H1 (cell line): ENCODE measurements around the gene PEPD. TPM values are rescaled to one million over a fixed set of nuclear protein-coding genes. Genes with fewer than 3 reads are reported as not detected.
A peak's percentile ranks its signal among the peaks of the same experiment; 100 is the strongest.

ENCODE experiments used
- CTCF ChIA-PET: fragments of 300-600 bp; sonication (Branson Sonifier 250); formaldehyde crosslinking; loops from one replicate; lab custom pipeline; 2021; ENCODE audit not compliant: partially characterized antibody; lab: Charles Lee
- POLR2A ChIA-PET: fragments of 300-600 bp; sonication (Branson Sonifier 250); formaldehyde crosslinking; loops from one replicate; lab custom pipeline; 2021; ENCODE audit warnings: inconsistent platforms; ENCODE audit not compliant: partially characterized antibody; lab: Charles Lee
- DNase-seq, 2 experiments: peaks; one replicate each; pipeline versions ENCODE4 v3.0.0 to v3.0.0-alpha.2; 2010 to 2022; ENCODE audit warnings: low spot score in 2 of 2, low read depth in 1 of 2, mixed read lengths in 1 of 2
- FAIRE-seq: peaks from 2 replicates; lab custom pipeline; 2011; peaks lifted over from hg19 to GRCh38; lab: Jason Lieb, UNC
- H2AFZ ChIP-seq: 2 replicates; pipeline ENCODE4 v1.8.1; 2012; ENCODE audit warnings: low read length, inconsistent platforms
- H2AK5ac ChIP-seq: 2 replicates; pipeline ENCODE4 v1.6.1; 2013; ENCODE audit warnings: low read depth, low read length
- H2BK120ac ChIP-seq: replicated peaks from 2 replicates; pipeline ENCODE3; 2013; ENCODE audit warnings: low read depth, low read length, inconsistent platforms
- H2BK12ac ChIP-seq: 2 replicates; pipeline ENCODE4 v1.6.1; 2013; ENCODE audit warnings: low read depth, low read length
- H2BK15ac ChIP-seq: 2 replicates; pipeline ENCODE4 v1.6.1; 2013; ENCODE audit warnings: low read length
- H2BK20ac ChIP-seq: 2 replicates; pipeline ENCODE4 v1.6.1; 2013; ENCODE audit warnings: low read length
- H2BK5ac ChIP-seq: 2 replicates; pipeline ENCODE4 v1.6.1; 2013; ENCODE audit warnings: low read depth, low read length
- H3K14ac ChIP-seq: 2 replicates; pipeline ENCODE4 v1.6.1; 2013; ENCODE audit warnings: inconsistent platforms; ENCODE audit not compliant: insufficient read length
- H3K18ac ChIP-seq: 2 replicates; pipeline ENCODE4 v1.6.1; 2013; ENCODE audit warnings: low read length; ENCODE audit errors: extremely low read depth
- H3K23ac ChIP-seq: 2 replicates; pipeline ENCODE4 v1.6.1; 2013; ENCODE audit warnings: inconsistent platforms; ENCODE audit not compliant: insufficient read length
- H3K23me2 ChIP-seq: 2 replicates; pipeline ENCODE4 v1.6.1; 2013; ENCODE audit warnings: low read depth, low read length
- H3K27ac ChIP-seq: 2 replicates; pipeline ENCODE4 v1.6.1; 2011; ENCODE audit warnings: low read depth, low read length, inconsistent platforms
- H3K27me3 ChIP-seq, 4 experiments: replicated peaks in 1 of 4; 1 replicate in 1 of 4; 2 replicates in 3 of 4; pipeline versions ENCODE4 v1.6.1 to v1.8.1; 2011 to 2013; ENCODE audit warnings: low read length in 3 of 4, mild to moderate bottlenecking in 3 of 4, inconsistent platforms in 2 of 4, mixed read lengths in 2 of 4, moderate library complexity in 1 of 4; ENCODE audit not compliant: control insufficient read depth in 3 of 4, insufficient read depth in 3 of 4; ENCODE audit errors: extremely low read depth in 1 of 4
- H3K36me3 ChIP-seq, 4 experiments: 2 replicates each; pipeline versions ENCODE4 v1.6.1 to v1.8.1; 2011 to 2013; ENCODE audit warnings: mild to moderate bottlenecking in 4 of 4, low read length in 3 of 4, moderate library complexity in 2 of 4, control low read depth in 1 of 4, inconsistent platforms in 1 of 4; ENCODE audit not compliant: insufficient read depth in 4 of 4, control insufficient read depth in 2 of 4
- H3K4ac ChIP-seq: replicated peaks from 2 replicates; pipeline ENCODE3; 2013; ENCODE audit warnings: low read length, low read depth, mixed read lengths, inconsistent platforms; ENCODE audit not compliant: insufficient read length
- H3K4me1 ChIP-seq, 4 experiments: replicated peaks in 1 of 4; 1 replicate in 1 of 4; 2 replicates in 3 of 4; pipeline versions ENCODE4 v1.6.1 to v1.8.1; 2011 to 2013; ENCODE audit warnings: low read length in 3 of 4, inconsistent platforms in 2 of 4, mixed read lengths in 1 of 4; ENCODE audit not compliant: insufficient read depth in 4 of 4, control insufficient read depth in 3 of 4
- H3K4me2 ChIP-seq, 2 experiments: 2 replicates each; pipeline versions ENCODE4 v1.6.1 to v1.8.1; 2011 to 2013; ENCODE audit warnings: low read depth in 2 of 2, low read length in 2 of 2, control low read depth in 1 of 2, inconsistent platforms in 1 of 2, mild to moderate bottlenecking in 1 of 2; ENCODE audit not compliant: insufficient read depth in 1 of 2
- H3K4me3 ChIP-seq, 4 experiments: fragments of 200-600, 300-600 bp in 1 of 4; sonication (generic), shearing (Covaris generic), sonication (Bioruptor Twin) in 1 of 4; 2 replicates each; pipeline versions ENCODE4 v1.5.1 to v1.8.1; 2011 to 2016; ENCODE audit warnings: low read length in 4 of 4, low read depth in 3 of 4, control low read depth in 2 of 4, inconsistent platforms in 2 of 4, mild to moderate bottlenecking in 2 of 4, mixed read lengths in 1 of 4, moderate library complexity in 1 of 4; ENCODE audit not compliant: insufficient read depth in 2 of 4; ENCODE audit errors: extremely low read depth in 1 of 4
- H3K56ac ChIP-seq: replicated peaks from 2 replicates; pipeline ENCODE3; 2013; ENCODE audit warnings: low read depth, mild to moderate bottlenecking, mixed read lengths, low read length, inconsistent platforms; ENCODE audit not compliant: insufficient read length
- H3K79me1 ChIP-seq: 2 replicates; pipeline ENCODE4 v1.6.1; 2013; ENCODE audit warnings: low read depth, low read length, control low read depth
- H3K79me2 ChIP-seq, 2 experiments: 2 replicates each; pipeline versions ENCODE4 v1.6.1 to v1.8.1; 2012 to 2013; ENCODE audit warnings: low read length in 2 of 2, mild to moderate bottlenecking in 2 of 2, inconsistent platforms in 1 of 2; ENCODE audit not compliant: insufficient read depth in 2 of 2, control insufficient read depth in 1 of 2
- H3K9ac ChIP-seq, 4 experiments: replicated peaks in 1 of 4; 1 replicate in 1 of 4; 2 replicates in 3 of 4; pipeline versions ENCODE4 v1.6.1 to v1.8.1; 2011 to 2013; ENCODE audit warnings: low read depth in 3 of 4, low read length in 3 of 4, control low read depth in 2 of 4, mild to moderate bottlenecking in 2 of 4, moderate library complexity in 2 of 4, inconsistent platforms in 1 of 4; ENCODE audit errors: extremely low read depth in 1 of 4
- H3K9me3 ChIP-seq, 2 experiments: 2 replicates each; pipeline versions ENCODE4 v1.6.1 to v1.8.1; 2012 to 2013; ENCODE audit warnings: mild to moderate bottlenecking in 2 of 2, moderate library complexity in 2 of 2, control low read depth in 1 of 2, inconsistent platforms in 1 of 2, low read depth in 1 of 2, low read length in 1 of 2, mixed read lengths in 1 of 2; ENCODE audit not compliant: insufficient read depth in 2 of 2
- H4K20me1 ChIP-seq, 2 experiments: replicated peaks in 1 of 2; 2 replicates each; pipeline versions ENCODE3 to v1.8.1; 2011 to 2013; ENCODE audit warnings: inconsistent platforms in 2 of 2, low read length in 2 of 2, mild to moderate bottlenecking in 1 of 2; ENCODE audit not compliant: insufficient read depth in 2 of 2, control insufficient read depth in 1 of 2
- H4K5ac ChIP-seq: 2 replicates; pipeline ENCODE4 v1.6.1; 2013; ENCODE audit warnings: low read length, low read depth, mixed read lengths, inconsistent platforms; ENCODE audit not compliant: insufficient read length
- H4K8ac ChIP-seq: 2 replicates; pipeline ENCODE4 v1.8.0; 2013; ENCODE audit warnings: mild to moderate bottlenecking, moderate library complexity, low read length, inconsistent platforms; ENCODE audit not compliant: insufficient read depth; ENCODE audit errors: extremely low read depth
- H4K91ac ChIP-seq: replicated peaks from 2 replicates; pipeline ENCODE3; 2013; ENCODE audit warnings: low read length, mixed read lengths, inconsistent platforms; ENCODE audit not compliant: insufficient read length
- BRCA1 ChIP-seq: IDR thresholded peaks from 2 replicates; pipeline ENCODE4 v1.6.1; 2012; ENCODE audit warnings: low read depth, low read length, improper control_type of control experiment
- EGR1 ChIP-seq: IDR thresholded peaks from 2 replicates; pipeline ENCODE4 v1.6.1; 2011; ENCODE audit warnings: low read depth, low read length, borderline replicate concordance
- HDAC2 ChIP-seq, 2 experiments: fragments of 300-600 bp in 1 of 2; sonication (generic) in 1 of 2; IDR thresholded peaks; 2 replicates each; pipeline ENCODE4 v1.6.1; 2011 to 2012; ENCODE audit warnings: low read depth in 2 of 2, low read length in 2 of 2, mild to moderate bottlenecking in 2 of 2, moderate library complexity in 2 of 2, borderline replicate concordance in 1 of 2, inconsistent platforms in 1 of 2
- JUND ChIP-seq: IDR thresholded peaks from 2 replicates; pipeline ENCODE4 v1.6.1; 2011; ENCODE audit warnings: mild to moderate bottlenecking, improper control_type of control experiment, low read length
- SAP30 ChIP-seq: fragments of 300-600 bp; sonication (generic); IDR thresholded peaks from 2 replicates; pipeline ENCODE4 v1.7.1; 2012; ENCODE audit warnings: low read length, moderate library complexity, mild to moderate bottlenecking, inconsistent platforms; ENCODE audit not compliant: insufficient read depth, insufficient replicate concordance
- SRF ChIP-seq: IDR thresholded peaks from 2 replicates; pipeline ENCODE4 v1.6.1; 2011; ENCODE audit warnings: mild to moderate bottlenecking, low read depth, low read length, moderate library complexity
- WGBS, 2 experiments: shearing (Covaris generic) in 1 of 2; methylation state at CpG; one replicate each; pipeline versions ENCODE4 v1.1.6 to v1.1.7; 2013 to 2015; ENCODE audit warnings: low lambda C conversion rate in 2 of 2, mixed read lengths in 2 of 2, inconsistent platforms in 1 of 2, low coverage in 1 of 2, missing lambda C conversion rate in 1 of 2; ENCODE audit not compliant: insufficient replicate concordance in 2 of 2, insufficient coverage in 1 of 2, insufficient read length in 1 of 2; ENCODE audit errors: extremely low coverage in 1 of 2, missing lambda C conversion rate in 1 of 2; 5-methylcytosine and 5-hydroxymethylcytosine counted together
- polyA plus RNA-seq, 7 experiments: library from polyadenylated mRNA; depleted of rRNA in 3 of 7; stranded (reverse) in 5 of 7; unstranded in 2 of 7; fragments of >200 nt in 5 of 7; fragments of 200-250 nt in 2 of 7; gene quantifications; 1 replicate in 5 of 7; 2 replicates in 1 of 7; 4 replicates in 1 of 7; pipeline versions ENCODE4 v1.2.1 to v1.2.3, GENCODE V29; 2011 to 2013; ENCODE audit warnings: missing spikeins in 2 of 7, mixed read lengths in 2 of 7
- total RNA-seq: library from RNA; stranded (reverse); fragmentation: NEBNext Ultra II Directional; extraction: Animal tissue kit (Norgen Biotek cat#: 25700); gene quantifications from 2 replicates; pipeline ENCODE4 v1.2.1, GENCODE V29; 2021

The PEPD gene
- total and polyA plus RNA-seq, 2 of the 8 experiments (the other 6 are each of a cell fraction or from before 2014, with no cell fraction given) = 84.1 to 178 TPM

GRCh38 chr19:33556261-33556660 lies 34.7 kb upstream of the PEPD start:
- H3K9me3 ChIP-seq = no peaks in the 10 kb centered on the region
- H2BK15ac ChIP-seq = no peak overlapping the region
- no peak overlapping the region for H2BK120ac ChIP-seq
- no peak overlapping the region for H3K4me3 ChIP-seq
- TF ChIP-seq EGR1 = no peak
- TF ChIP-seq JUND = no peak
- TF ChIP-seq BRCA1 = no peak
- no peak for TF ChIP-seq HDAC2 (IDR thresholded peaks at IDR 0.05; ENCODE audit: borderline replicate concordance in 1 of 2, low read depth in 2 of 2, low read length in 2 of 2)
- no peak for TF ChIP-seq SRF
- no peak for TF ChIP-seq SAP30
- no peak overlapping the region for H3K14ac ChIP-seq
- CTCF ChIA-PET = interaction anchor here (0.9 to 2.0 kb wide), 2 partner anchors 12 to 26 kb away, joined by 5 read pairs; no protein-coding TSS in a partner anchor
- H4K5ac ChIP-seq = no peak overlapping the region
- no peaks in the 10 kb centered on the region for H3K79me2 ChIP-seq
- H3K56ac ChIP-seq = no peak overlapping the region
- H3K27ac ChIP-seq = no peak overlapping the region
- no peak overlapping the region for H2BK5ac ChIP-seq
- H2AFZ ChIP-seq = no peak overlapping the region
- H3K23ac ChIP-seq = no peak overlapping the region
- no peaks in the 10 kb centered on the region for H3K27me3 ChIP-seq
- no peak overlapping the region for H3K9ac ChIP-seq
- FAIRE-seq = no peak
- no peak overlapping the region for H3K4me2 ChIP-seq
- H2BK20ac ChIP-seq = no peak overlapping the region
- WGBS, 2 experiments = 80% methylated on average over 4 of the region's 4 CpGs; no CpG with 5 or more reads in 1 of the 2 experiments
- H3K79me1 ChIP-seq = no peaks in the 10 kb centered on the region
- peaks cover 0 to 6% (median 0%) of the 10 kb centered on the region in 4 experiments; a peak in 4 of 7 replicates for H3K4me1 ChIP-seq
- H3K23me2 ChIP-seq = no peaks in the 10 kb centered on the region
- H3K36me3 ChIP-seq = no peaks in the 10 kb centered on the region
- no peak overlapping the region for H2AK5ac ChIP-seq
- no peak overlapping the region; the same call in 1 of the 2 replicates for H4K8ac ChIP-seq
- POLR2A ChIA-PET = no interaction called here
- no peak for DNase-seq
- H3K18ac ChIP-seq = no peak overlapping the region
- no peak overlapping the region for H3K4ac ChIP-seq
- no peak overlapping the region for H4K91ac ChIP-seq
- peaks cover 0 to 1% of the 10 kb centered on the region in 2 experiments for H4K20me1 ChIP-seq
- H2BK12ac ChIP-seq = peak overlapping the region; percentile 75; the same call in 1 of the 2 replicates
